Stimulated activated naive CD8-positive, alpha-beta T cell treated with anti-CD3 and anti-CD28 coated beads, Interleukin-15, Interleukin-2, amounts not matched to agents 100 U/mL and 50 U/mL, for 24 hours (primary cell): ENCODE results near the gene CAPN11.

Source experiments
- ATAC-seq: fragments of 150-1000 bp; cut with Tn5 transposase; one replicate; pipeline ENCODE4 v1.10.0; 2021
- DNase-seq: peaks from one replicate; pipeline ENCODE4 v3.0.0; 2021

The CAPN11 gene

GRCh38 chr6:44214307-44214706 is 55.7 kb downstream of the CAPN11 start:
- no peak for DNase-seq
- no peak for ATAC-seq

- DNase-seq (no peak), ATAC-seq (no peak)
Measured at GRCh38 chr6:44216677-44217331, 58.2 kb downstream of the CAPN11 start, which contains the start of gene MYMX. TSS of gene MYMX (plus strand) at chr6:44216926. CDS start at chr6:44217472, 546 bp downstream.

- ATAC-seq (no peak), DNase-seq (no peak)
Measured at GRCh38 chr6:44217332-44218143, 58.9 kb downstream of the CAPN11 start.

GRCh38 chr6:44219053-44219814 is 60.6 kb downstream of the CAPN11 start:
- peak; percentile 48 for DNase-seq
- no peak for ATAC-seq

- ATAC-seq, result no peak
- DNase-seq, result no peak
Measured at GRCh38 chr6:44219815-44220784, 61.5 kb downstream of the CAPN11 start.

- ATAC-seq, result no peak
- DNase-seq, result no peak
Measured at GRCh38 chr6:44220913-44221290, 62.3 kb downstream of the CAPN11 start.

- DNase-seq (peak; percentile 81), ATAC-seq (peak; percentile 55)
Measured at GRCh38 chr6:44221291-44221960, 62.8 kb downstream of the CAPN11 start.

GRCh38 chr6:44221961-44222335 is 63.3 kb downstream of the CAPN11 start:
- ATAC-seq (no peak), DNase-seq (no peak)

GRCh38 chr6:44222486-44223318 is 64.1 kb downstream of the CAPN11 start:
- DNase-seq (peak; percentile 38), ATAC-seq (peak; percentile 11)

GRCh38 chr6:44223319-44224028 is 64.9 kb downstream of the CAPN11 start, which contains the start of gene SLC29A1:
TSS of gene SLC29A1 (plus strand) at chr6:44223595. CDS start at chr6:44227314, 3,719 bp downstream.
- peak; percentile 70 for ATAC-seq
- peak; percentile 91 for DNase-seq

- ATAC-seq (no peak), DNase-seq (peak; percentile 24)
Measured at GRCh38 chr6:44224029-44224964, 65.7 kb downstream of the CAPN11 start.

GRCh38 chr6:44224965-44225305 is 66.3 kb downstream of the CAPN11 start:
- no peak for ATAC-seq
- DNase-seq, result no peak

- ATAC-seq, result no peak
- no peak for DNase-seq
Measured at GRCh38 chr6:44225579-44226325, 67.1 kb downstream of the CAPN11 start.

- DNase-seq, result no peak
- no peak for ATAC-seq
Measured at GRCh38 chr6:44226368-44227147, 67.9 kb downstream of the CAPN11 start.

- ATAC-seq (no peak), DNase-seq (no peak)
Measured at GRCh38 chr6:44227148-44227793, 68.7 kb downstream of the CAPN11 start.

GRCh38 chr6:44228031-44228430 is 69.4 kb downstream of the CAPN11 start:
- DNase-seq, result no peak
- no peak for ATAC-seq
